IMR-90 (cell line): ENCODE measurements around the gene GAS7.

Experiments
- CTCF ChIP-seq: conservative IDR thresholded peaks from 2 replicates; pipeline ENCODE4 v1.5.1; 2012; ENCODE audit warnings: mild to moderate bottlenecking, low read depth, low read length, improper control_type of control experiment
- TF ChIP-seq, protein P1 (sequence below): fragments of 150-350 bp; IDR thresholded peaks from 2 replicates; pipeline ENCODE4 v1.6.1; 2017; ENCODE audit warnings: mild to moderate bottlenecking, antibody characterized with exemption, low read length, low read depth

DNA sequence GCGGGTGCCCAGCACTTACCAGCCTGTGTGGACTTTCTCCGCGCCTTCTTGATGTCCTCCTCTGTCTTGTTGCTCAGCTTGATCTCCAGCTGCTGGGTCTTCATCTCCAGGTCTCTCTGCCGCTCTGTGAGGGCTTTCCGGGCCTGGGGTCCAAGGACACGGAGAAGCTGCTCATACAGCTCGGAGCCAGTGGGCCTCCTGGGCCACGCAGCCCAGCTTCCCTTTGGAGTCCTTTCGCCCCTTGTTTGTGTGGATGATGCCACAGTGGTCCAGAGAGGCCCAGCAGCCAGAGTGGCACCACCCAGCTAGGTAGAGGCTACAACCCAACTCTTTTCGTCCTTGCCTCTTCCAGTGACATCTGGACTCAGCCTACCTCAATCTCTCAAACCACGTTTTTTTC, 272.9 kb downstream of the GAS7 start:
- TF ChIP-seq, protein P1, sequence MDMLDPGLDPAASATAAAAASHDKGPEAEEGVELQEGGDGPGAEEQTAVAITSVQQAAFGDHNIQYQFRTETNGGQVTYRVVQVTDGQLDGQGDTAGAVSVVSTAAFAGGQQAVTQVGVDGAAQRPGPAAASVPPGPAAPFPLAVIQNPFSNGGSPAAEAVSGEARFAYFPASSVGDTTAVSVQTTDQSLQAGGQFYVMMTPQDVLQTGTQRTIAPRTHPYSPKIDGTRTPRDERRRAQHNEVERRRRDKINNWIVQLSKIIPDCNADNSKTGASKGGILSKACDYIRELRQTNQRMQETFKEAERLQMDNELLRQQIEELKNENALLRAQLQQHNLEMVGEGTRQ, result no peak
- TF ChIP-seq CTCF, result no peak
